ENCODE data around the gene NOL4L.
A peak's percentile ranks its signal among the peaks of the same experiment; 100 is the strongest.

NOL4L gene

GRCh38 chr20:32575227-32575581 is 9.9 kb downstream of the NOL4L start:
- no peak for DNase-seq

DNA sequence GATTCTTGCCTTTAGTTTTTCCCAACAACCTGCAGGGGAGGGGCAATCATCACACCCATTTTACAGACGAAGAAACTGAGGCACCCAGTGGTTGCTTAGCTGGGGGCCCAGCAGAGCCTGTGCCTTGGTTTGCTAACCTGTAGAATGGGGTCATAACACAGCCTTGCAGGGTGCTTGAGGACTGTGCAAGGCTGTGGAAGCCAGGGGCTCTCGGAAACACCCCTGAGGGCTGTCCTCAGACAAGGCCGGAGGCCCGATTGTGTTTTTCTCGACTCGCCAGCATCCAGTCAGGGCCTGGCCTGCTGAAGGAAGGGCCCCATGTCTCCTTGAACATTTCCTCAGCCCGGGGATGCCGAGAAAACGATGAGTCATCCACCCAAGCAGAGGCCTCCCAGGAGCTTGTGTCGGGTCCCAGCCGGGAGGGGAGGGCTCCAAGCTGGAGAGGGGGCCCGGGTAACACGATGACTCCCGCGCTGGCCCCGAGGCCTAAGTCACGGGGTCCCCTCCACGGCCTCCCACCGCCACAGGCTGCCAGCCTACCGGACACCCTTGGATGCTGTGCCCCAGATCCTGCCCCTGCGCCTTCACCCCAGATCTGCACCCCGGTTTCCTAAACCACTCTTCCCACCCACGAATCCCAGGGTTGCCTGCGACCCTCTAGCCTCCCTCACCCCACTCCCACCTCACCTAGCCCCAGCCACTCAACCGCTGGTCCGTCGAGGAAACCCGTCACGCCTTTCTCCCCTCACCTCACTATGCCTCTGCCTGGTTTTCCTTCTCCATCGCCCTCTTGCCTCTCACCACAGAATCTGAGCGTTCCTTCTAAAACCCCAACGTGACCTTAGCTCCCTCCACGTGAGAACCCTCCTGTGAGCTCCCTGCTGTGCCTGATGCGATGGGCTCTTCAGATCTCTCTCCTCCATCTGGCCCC is 10.6 kb downstream of the NOL4L start:
- DNase-seq = no peak

GRCh38 chr20:32573167-32573851 is 11.8 kb downstream of the NOL4L start:
- no peak for DNase-seq

DNA sequence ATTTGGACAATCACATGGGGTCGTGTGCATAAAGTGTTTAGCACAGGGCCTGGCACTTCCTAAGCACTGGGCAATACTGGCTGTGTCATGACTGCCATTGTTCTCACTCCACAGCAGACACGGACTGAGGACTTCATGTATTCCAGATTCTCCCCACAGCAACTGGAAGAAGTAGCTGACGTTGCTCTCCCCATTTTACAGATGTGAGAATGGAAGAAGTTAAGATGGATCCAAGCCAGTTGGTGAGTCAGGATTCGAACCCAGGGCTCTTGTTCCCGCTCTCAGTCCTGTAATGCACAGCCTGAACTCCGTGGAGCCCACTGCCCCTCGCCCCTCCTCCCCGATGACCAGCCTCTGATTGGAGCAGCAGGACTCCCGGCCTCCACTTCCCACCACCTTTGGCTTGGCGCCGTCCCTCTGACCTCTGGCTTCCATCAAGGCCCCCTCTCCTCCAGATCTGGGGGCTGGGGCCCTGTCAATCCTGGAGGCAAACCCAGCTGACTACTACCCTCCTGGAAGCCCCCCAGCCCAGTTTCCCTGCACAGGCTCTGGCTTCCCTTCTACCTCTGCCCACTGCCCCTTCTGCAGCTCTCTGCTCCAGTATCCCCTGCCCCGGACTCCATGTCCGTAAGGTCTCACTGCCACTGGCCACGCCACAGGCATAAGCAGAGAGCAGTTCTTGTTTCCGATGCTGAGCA is 12.7 kb downstream of the NOL4L start:
- no peak for DNase-seq

DNA sequence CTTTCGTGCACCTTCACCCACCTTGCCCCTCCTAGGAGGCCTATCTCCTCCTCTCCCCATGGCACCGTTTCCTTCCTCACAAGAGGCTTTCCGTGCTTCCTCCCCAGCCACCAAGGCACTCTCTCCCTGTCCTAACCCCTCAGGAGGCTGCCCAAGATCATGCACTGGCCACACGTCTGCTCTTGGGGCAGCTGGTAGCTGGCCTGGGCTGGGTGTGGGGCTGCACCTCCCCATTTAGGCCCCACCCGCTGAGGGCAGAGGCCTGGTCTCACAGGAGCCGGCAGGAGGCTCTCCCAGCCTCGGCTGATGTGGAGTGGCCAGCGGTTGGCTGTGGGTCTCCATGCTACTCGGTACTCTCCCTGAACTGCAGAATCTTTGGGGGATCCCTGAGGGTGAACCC is 13.6 kb downstream of the NOL4L start:
- DNase-seq = no peak

GRCh38 chr20:32570401-32571190 is 14.5 kb downstream of the NOL4L start:
- DNase-seq = no peak

GRCh38 chr20:32569380-32570305 is 15.5 kb downstream of the NOL4L start:
- DNase-seq = no peak

DNA sequence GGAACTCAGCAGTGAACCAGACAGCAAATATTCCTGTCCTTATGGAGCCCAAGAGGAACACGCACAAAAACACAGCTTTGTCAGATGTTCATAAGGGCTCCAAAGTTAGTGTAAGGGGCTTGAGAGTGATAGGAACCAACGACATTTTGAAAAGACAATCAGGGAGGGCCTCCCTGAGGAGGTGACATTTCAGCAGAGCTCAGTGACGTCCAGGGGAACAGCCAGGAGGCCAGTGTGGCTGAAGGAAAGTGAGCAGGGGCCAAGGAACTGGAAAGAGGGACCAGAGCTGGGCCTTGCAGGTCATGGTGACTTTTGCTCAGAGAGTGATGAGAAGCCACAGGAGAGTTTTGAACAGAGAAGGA is 16.1 kb downstream of the NOL4L start:
- no peak for DNase-seq

GRCh38 chr20:32567384-32568178 is 17.6 kb downstream of the NOL4L start:
- no peak for DNase-seq

GRCh38 chr20:32566379-32567374 is 18.5 kb downstream of the NOL4L start:
- DNase-seq = no peak

GRCh38 chr20:32565735-32566032 is 19.4 kb downstream of the NOL4L start:
- DNase-seq = no peak

- no peak for DNase-seq
These were observed 20.0 kb downstream of the NOL4L start for GRCh38 chr20:32564921-32565734.

GRCh38 chr20:32564440-32564839 is 20.7 kb downstream of the NOL4L start:
- DNase-seq = no peak

DNA sequence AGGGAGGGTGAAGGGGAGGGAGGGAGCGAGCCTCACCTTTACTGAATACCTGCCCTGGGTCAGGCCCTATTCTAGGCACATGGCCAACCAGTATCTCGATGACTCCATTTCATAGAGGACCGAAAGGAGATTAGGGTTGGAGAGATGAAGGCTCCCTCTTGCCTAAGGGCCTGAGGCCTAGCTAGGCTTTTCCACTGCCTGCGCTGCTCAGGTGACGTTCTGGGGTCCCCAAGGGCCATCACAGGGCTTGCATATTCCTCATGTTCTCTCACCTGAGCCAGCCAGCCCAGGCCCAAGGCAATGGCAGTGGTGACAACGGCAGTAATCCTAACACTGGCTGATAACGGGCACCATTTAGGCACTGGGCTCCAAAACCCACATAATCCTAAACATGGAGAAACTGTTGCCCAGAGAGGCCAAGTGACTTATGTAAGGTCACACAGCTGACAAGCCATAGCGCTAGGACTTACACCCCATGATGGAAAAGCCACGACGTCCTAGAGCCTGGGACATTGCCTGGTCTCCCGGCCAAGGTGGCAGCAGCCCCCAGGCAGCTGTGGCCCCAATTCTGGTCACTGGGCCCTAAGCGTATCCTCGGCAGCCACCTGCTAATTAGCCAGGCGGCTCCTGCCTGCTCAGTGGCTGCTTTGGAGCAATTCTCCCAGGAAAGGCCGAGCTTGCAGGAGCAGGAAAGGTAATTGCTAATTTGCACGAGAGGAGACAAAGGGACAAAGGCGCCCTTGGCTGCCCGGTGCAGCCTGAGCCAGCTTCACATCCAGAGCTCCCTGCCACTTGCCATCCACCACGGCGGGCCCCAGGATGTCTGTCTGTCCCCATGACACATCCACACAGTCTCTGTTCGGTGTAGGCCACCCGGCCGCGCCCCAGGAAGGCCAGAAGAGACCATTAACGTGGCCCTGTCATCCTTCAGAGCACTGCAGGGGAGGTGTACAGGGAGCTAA is 21.5 kb downstream of the NOL4L start:
- peak; percentile 85 for DNase-seq

GRCh38 chr20:32562495-32562911 is 22.6 kb downstream of the NOL4L start:
- DNase-seq = no peak

- peak; percentile 41 for DNase-seq
These were observed 23.9 kb downstream of the NOL4L start for GRCh38 chr20:32560989-32561830.
